DND-41 (cell line): ENCODE measurements around the gene ART3.

Source experiments
- EZH2 ChIP-seq: IDR thresholded peaks from 3 replicates; pipeline ENCODE4 v1.6.1; 2012; ENCODE audit warnings: borderline replicate concordance, low read depth, mild to moderate bottlenecking, moderate library complexity, low read length, inconsistent platforms; ENCODE audit not compliant: severe bottlenecking
- TF ChIP-seq, protein P1 (sequence below): IDR thresholded peaks from 2 replicates; pipeline ENCODE4 v1.5.1; 2012; ENCODE audit warnings: borderline replicate concordance, low read length, moderate library complexity, mild to moderate bottlenecking; ENCODE audit not compliant: poor library complexity, severe bottlenecking; ENCODE audit errors: extremely low read depth

DNA sequence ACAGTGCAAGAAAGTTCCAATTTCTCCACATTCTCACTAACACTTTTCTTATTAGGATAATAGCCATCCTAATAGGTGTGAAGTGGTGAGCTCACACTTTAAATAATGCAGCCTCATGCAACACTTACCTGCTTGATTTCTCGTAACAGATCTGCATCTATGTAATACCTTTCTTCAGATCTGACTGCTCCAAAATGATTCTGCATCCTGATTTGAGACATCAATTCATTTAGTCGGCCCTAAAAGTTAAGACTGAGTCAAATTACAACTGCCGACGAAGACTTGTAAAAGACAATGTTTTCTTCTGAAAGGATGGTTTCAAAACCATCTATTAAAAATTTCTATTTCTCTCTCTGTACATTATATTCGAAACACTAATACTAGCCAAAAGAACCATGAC, 43.0 kb downstream of the ART3 start:
- TF ChIP-seq, protein P1, sequence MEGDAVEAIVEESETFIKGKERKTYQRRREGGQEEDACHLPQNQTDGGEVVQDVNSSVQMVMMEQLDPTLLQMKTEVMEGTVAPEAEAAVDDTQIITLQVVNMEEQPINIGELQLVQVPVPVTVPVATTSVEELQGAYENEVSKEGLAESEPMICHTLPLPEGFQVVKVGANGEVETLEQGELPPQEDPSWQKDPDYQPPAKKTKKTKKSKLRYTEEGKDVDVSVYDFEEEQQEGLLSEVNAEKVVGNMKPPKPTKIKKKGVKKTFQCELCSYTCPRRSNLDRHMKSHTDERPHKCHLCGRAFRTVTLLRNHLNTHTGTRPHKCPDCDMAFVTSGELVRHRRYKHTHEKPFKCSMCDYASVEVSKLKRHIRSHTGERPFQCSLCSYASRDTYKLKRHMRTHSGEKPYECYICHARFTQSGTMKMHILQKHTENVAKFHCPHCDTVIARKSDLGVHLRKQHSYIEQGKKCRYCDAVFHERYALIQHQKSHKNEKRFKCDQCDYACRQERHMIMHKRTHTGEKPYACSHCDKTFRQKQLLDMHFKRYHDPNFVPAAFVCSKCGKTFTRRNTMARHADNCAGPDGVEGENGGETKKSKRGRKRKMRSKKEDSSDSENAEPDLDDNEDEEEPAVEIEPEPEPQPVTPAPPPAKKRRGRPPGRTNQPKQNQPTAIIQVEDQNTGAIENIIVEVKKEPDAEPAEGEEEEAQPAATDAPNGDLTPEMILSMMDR, result no peak
- no peak for TF ChIP-seq EZH2
